ENCODE results near the gene ELP4.
"Not testable (repeated sequence)": the region's sequence is repeated elsewhere in the genome, so short reads cannot be mapped to it uniquely, and the experiment has no call there.

Gene ELP4

GRCh38 chr11:31664129-31664528 lies 154.6 kb downstream of the ELP4 start:
- Histone ChIP-seq H3K9me3 (ENCODE audit: low read depth, low read length) (no peaks in the 10 kb centered on the region), H3K4me3 (no peak overlapping the region), H3K27ac (no peak overlapping the region), H3K9ac (ENCODE audit: insufficient read length) (no peak overlapping the region), H3K36me3 (ENCODE audit: insufficient read depth, low read length) (no peaks in the 10 kb centered on the region)
- TF ChIP-seq POLR2AphosphoS5 (IDR thresholded peaks at IDR 0.05; ENCODE audit: borderline replicate concordance, low read depth, low read length) (no peak), EZH2 (IDR thresholded peaks at IDR 0.05) (no peak), FOXP2 (optimal IDR thresholded peaks at IDR 0.05; ENCODE audit: control extremely low read depth, extremely low read length, insufficient read depth) (no peak)
- DNase-seq (ENCODE audit: low read depth, low spot score) = no peak

GRCh38 chr11:31664954-31665353 lies 155.4 kb downstream of the ELP4 start:
- no peak for DNase-seq (ENCODE audit: low read depth, low spot score)
- Histone ChIP-seq H3K9me3 (ENCODE audit: low read depth, low read length) (no peaks in the 10 kb centered on the region), H3K9ac (ENCODE audit: insufficient read length) (no peak overlapping the region), H3K36me3 (ENCODE audit: insufficient read depth, low read length) (no peaks in the 10 kb centered on the region), H3K27ac (no peak overlapping the region), H3K4me3 (no peak overlapping the region)
- TF ChIP-seq FOXP2 (optimal IDR thresholded peaks at IDR 0.05; ENCODE audit: control extremely low read depth, extremely low read length, insufficient read depth) (no peak), POLR2AphosphoS5 (IDR thresholded peaks at IDR 0.05; ENCODE audit: borderline replicate concordance, low read depth, low read length) (no peak), EZH2 (IDR thresholded peaks at IDR 0.05) (no peak)

GRCh38 chr11:31671681-31672080 lies 162.1 kb downstream of the ELP4 start:
- H3K27ac ChIP-seq = peak overlapping the region; percentile 39; the same call in 1 of the 2 replicates
- H3K36me3 ChIP-seq (ENCODE audit: insufficient read depth, low read length) = no peaks in the 10 kb centered on the region
- no peak for TF ChIP-seq POLR2AphosphoS5 (IDR thresholded peaks at IDR 0.05; ENCODE audit: borderline replicate concordance, low read depth, low read length)
- TF ChIP-seq FOXP2 (optimal IDR thresholded peaks at IDR 0.05; ENCODE audit: control extremely low read depth, extremely low read length, insufficient read depth) = no peak
- no peak for TF ChIP-seq EZH2 (IDR thresholded peaks at IDR 0.05)
- H3K9ac ChIP-seq (ENCODE audit: insufficient read length) = no peak overlapping the region
- no peaks in the 10 kb centered on the region for H3K9me3 ChIP-seq (ENCODE audit: low read depth, low read length)
- no peak for DNase-seq (ENCODE audit: low read depth, low spot score)
- H3K4me3 ChIP-seq = peak overlapping the region; percentile 11; the same call in 1 of the 2 replicates

GRCh38 chr11:31673108-31673507 lies 163.5 kb downstream of the ELP4 start:
- not testable (repeated sequence) for H3K27ac ChIP-seq; H3K9ac ChIP-seq (ENCODE audit: insufficient read length)

GRCh38 chr11:31676280-31676982 lies 166.9 kb downstream of the ELP4 start:
- H3K4me3 ChIP-seq = no peak overlapping the region
- no peak overlapping the region for H3K9ac ChIP-seq (ENCODE audit: insufficient read length)
- no peaks in the 10 kb centered on the region for H3K9me3 ChIP-seq (ENCODE audit: low read depth, low read length)
- DNase-seq (ENCODE audit: low read depth, low spot score) = no peak
- H3K27ac ChIP-seq = no peak overlapping the region
- TF ChIP-seq FOXP2 (optimal IDR thresholded peaks at IDR 0.05; ENCODE audit: control extremely low read depth, extremely low read length, insufficient read depth) (no peak), EZH2 (IDR thresholded peaks at IDR 0.05) (no peak), POLR2AphosphoS5 (IDR thresholded peaks at IDR 0.05; ENCODE audit: borderline replicate concordance, low read depth, low read length) (no peak)
- no peaks in the 10 kb centered on the region for H3K36me3 ChIP-seq (ENCODE audit: insufficient read depth, low read length)

More at GRCh38 chr11:31673108-31673507, 163.5 kb downstream of the ELP4 start:
- H3K36me3 ChIP-seq (ENCODE audit: insufficient read depth, low read length); DNase-seq (ENCODE audit: low read depth, low spot score); H3K4me3 ChIP-seq; H3K9me3 ChIP-seq (ENCODE audit: low read depth, low read length): not testable (repeated sequence)

GRCh38 chr11:31680770-31681169 lies 171.2 kb downstream of the ELP4 start:
- H3K9me3 ChIP-seq (ENCODE audit: low read depth, low read length) = no peaks in the 10 kb centered on the region
- no peaks in the 10 kb centered on the region for H3K36me3 ChIP-seq (ENCODE audit: insufficient read depth, low read length)
- no peak overlapping the region for H3K27ac ChIP-seq
- H3K9ac ChIP-seq (ENCODE audit: insufficient read length) = no peak overlapping the region
- no peak for DNase-seq (ENCODE audit: low read depth, low spot score)
- no peak overlapping the region for H3K4me3 ChIP-seq
- TF ChIP-seq POLR2AphosphoS5 (IDR thresholded peaks at IDR 0.05; ENCODE audit: borderline replicate concordance, low read depth, low read length) (no peak), EZH2 (IDR thresholded peaks at IDR 0.05) (no peak), FOXP2 (optimal IDR thresholded peaks at IDR 0.05; ENCODE audit: control extremely low read depth, extremely low read length, insufficient read depth) (no peak)

- TF ChIP-seq EZH2 (IDR thresholded peaks at IDR 0.05) (no peak), POLR2AphosphoS5 (IDR thresholded peaks at IDR 0.05; ENCODE audit: borderline replicate concordance, low read depth, low read length) (no peak), FOXP2 (optimal IDR thresholded peaks at IDR 0.05; ENCODE audit: control extremely low read depth, extremely low read length, insufficient read depth) (no peak)
- DNase-seq (ENCODE audit: low read depth, low spot score) = no peak
- Histone ChIP-seq H3K9ac (ENCODE audit: insufficient read length) (no peak overlapping the region), H3K4me3 (no peak overlapping the region), H3K9me3 (ENCODE audit: low read depth, low read length) (no peaks in the 10 kb centered on the region), H3K36me3 (ENCODE audit: insufficient read depth, low read length) (no peaks in the 10 kb centered on the region), H3K27ac (no peak overlapping the region)
These were observed 177.7 kb downstream of the ELP4 start for GRCh38 chr11:31687256-31687655.

- H3K9ac ChIP-seq (ENCODE audit: insufficient read length) = no peak overlapping the region
- TF ChIP-seq FOXP2 (optimal IDR thresholded peaks at IDR 0.05; ENCODE audit: control extremely low read depth, extremely low read length, insufficient read depth) (no peak), EZH2 (IDR thresholded peaks at IDR 0.05) (no peak), POLR2AphosphoS5 (IDR thresholded peaks at IDR 0.05; ENCODE audit: borderline replicate concordance, low read depth, low read length) (no peak)
- no peaks in the 10 kb centered on the region for H3K9me3 ChIP-seq (ENCODE audit: low read depth, low read length)
- no peaks in the 10 kb centered on the region for H3K36me3 ChIP-seq (ENCODE audit: insufficient read depth, low read length)
- DNase-seq (ENCODE audit: low read depth, low spot score) = no peak
- no peak overlapping the region for H3K4me3 ChIP-seq
- H3K27ac ChIP-seq = no peak overlapping the region
These were observed 178.3 kb downstream of the ELP4 start for GRCh38 chr11:31687861-31688260.

- DNase-seq (ENCODE audit: low read depth, low spot score) = no peak
- no peaks in the 10 kb centered on the region for H3K36me3 ChIP-seq (ENCODE audit: insufficient read depth, low read length)
- H3K9me3 ChIP-seq (ENCODE audit: low read depth, low read length) = no peaks in the 10 kb centered on the region
- no peak overlapping the region for H3K9ac ChIP-seq (ENCODE audit: insufficient read length)
- H3K27ac ChIP-seq = no peak overlapping the region
- H3K4me3 ChIP-seq = no peak overlapping the region
- TF ChIP-seq FOXP2 (optimal IDR thresholded peaks at IDR 0.05; ENCODE audit: control extremely low read depth, extremely low read length, insufficient read depth) = no peak
- no peak for TF ChIP-seq EZH2 (IDR thresholded peaks at IDR 0.05)
- no peak for TF ChIP-seq POLR2AphosphoS5 (IDR thresholded peaks at IDR 0.05; ENCODE audit: borderline replicate concordance, low read depth, low read length)
These were observed 180.0 kb downstream of the ELP4 start for GRCh38 chr11:31689559-31689958.
